GM18951 (cell line): ENCODE measurements around the gene NSMCE1.

ENCODE experiments used
- POLR2A ChIP-seq: IDR thresholded peaks from 4 replicates; pipeline ENCODE4 v1.6.1; 2011; ENCODE audit warnings: mild to moderate bottlenecking; ENCODE audit not compliant: insufficient read length, insufficient read depth; ENCODE audit errors: extremely low read depth
- in situ Hi-C: fragments of 300-500 bp; cut with MboI; formaldehyde crosslinking; loops from one replicate; pipeline ENCODE4 v1.12.0; 2022; ENCODE audit warnings: low sequenced_read_pairs, mixed read lengths, inconsistent platforms; ENCODE audit not compliant: unreplicated experiment

NSMCE1 gene, protein sequence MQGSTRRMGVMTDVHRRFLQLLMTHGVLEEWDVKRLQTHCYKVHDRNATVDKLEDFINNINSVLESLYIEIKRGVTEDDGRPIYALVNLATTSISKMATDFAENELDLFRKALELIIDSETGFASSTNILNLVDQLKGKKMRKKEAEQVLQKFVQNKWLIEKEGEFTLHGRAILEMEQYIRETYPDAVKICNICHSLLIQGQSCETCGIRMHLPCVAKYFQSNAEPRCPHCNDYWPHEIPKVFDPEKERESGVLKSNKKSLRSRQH

DNA sequence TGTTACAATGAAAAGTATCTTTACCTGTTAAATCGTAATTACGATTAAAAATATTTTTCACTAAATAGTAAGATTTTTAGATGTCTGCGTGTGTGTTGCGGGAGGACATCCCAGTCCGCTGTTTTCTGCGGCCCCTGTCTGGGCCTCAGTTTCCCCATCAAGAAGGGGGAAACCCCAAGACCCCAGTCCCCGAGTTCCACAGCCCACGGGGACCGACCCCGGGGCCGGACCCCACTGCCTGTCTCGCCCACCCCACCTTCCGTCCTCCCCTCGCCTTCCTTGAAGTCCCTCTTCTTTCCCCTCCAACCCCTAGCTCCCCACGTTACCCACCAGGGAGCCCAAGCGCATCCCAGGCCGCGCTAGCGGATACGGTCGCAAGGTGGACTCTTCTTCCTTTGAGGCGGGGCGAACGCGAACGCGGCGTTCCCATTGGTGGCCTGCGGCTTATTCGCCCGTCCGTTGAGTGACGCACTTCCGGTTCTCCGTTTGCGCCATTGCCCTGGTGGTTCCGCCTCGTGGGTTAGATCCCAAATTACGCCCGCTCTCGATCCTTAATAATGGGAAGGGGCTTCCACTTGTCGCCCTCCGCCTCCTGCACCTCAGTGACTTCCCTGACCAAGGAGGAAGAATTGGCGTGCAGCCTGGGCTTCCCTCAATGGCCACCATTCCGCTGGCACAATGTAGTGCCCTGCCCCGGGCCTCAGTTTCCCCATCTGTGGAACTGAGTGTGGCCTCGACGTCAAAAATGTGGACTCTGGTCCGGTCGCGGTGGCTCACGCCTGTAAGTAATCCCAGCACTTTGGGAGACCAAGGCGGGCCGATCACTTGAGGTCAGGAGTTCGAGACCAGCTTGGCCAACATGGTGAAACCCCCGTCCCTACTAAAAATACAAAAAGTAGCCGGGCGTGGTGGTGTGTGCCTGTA is at the start of gene NSMCE1:
TSS of gene NSMCE1 (minus strand) at position 397 of the 924 bp plus-strand sequence. CDS start 11,202 bp downstream, outside the sequence.
- TF ChIP-seq POLR2A: peak; percentile 93
- in situ Hi-C loops: no loop called here

DNA sequence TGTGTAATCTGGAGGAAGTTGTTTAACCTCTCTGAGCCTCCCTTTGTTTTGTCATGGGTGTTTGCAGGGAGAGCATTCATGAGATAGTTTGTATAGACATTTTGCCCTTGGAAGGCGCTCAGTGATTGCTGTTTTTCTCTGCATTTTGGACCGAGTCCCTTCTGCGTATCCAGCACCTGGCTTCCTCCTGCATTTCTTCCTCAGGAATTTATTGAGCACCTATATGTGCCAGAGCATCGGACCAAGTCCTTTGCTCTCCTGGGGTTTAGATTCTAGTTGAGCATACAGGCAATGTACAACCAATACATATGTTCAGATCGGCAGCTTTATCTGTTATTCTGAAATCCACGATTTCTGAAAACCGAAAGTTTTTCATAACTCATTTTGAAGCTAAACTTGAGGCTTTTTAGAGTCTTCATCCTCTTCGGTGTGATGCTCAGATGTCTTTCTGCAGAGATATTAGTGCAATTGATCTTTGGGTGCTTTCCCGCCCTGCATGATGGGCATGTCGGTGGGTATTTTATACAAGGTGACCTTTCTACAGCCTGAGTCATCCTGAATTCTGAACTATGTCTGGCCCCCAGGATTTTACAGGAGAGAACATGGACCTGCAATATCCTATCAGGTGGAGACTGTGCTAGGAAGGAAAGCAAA is 49.3 kb upstream of the NSMCE1 start:
- TF ChIP-seq POLR2A: no peak
- in situ Hi-C loops: no loop called here

DNA sequence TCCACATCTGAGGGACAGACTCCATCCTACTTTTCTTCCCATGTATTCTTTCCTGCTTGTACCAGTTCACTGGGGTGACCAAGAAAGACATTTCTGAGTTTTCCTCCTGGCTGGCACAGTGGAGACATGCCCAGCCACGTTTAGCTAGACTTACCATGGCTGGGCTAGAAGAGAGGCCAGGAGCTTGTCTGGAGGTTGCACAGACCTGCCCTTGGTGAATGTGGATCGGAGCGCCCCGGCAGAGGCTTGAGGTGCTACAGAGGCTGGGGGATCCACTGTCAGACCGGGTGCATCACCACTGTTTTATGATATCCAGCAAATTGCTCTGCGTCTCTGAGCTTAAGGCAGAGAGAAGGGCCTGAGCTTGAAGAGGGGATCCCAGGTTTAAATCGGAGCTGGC is 48.7 kb upstream of the NSMCE1 start:
- in situ Hi-C loops: no loop called here
- TF ChIP-seq POLR2A: no peak

DNA sequence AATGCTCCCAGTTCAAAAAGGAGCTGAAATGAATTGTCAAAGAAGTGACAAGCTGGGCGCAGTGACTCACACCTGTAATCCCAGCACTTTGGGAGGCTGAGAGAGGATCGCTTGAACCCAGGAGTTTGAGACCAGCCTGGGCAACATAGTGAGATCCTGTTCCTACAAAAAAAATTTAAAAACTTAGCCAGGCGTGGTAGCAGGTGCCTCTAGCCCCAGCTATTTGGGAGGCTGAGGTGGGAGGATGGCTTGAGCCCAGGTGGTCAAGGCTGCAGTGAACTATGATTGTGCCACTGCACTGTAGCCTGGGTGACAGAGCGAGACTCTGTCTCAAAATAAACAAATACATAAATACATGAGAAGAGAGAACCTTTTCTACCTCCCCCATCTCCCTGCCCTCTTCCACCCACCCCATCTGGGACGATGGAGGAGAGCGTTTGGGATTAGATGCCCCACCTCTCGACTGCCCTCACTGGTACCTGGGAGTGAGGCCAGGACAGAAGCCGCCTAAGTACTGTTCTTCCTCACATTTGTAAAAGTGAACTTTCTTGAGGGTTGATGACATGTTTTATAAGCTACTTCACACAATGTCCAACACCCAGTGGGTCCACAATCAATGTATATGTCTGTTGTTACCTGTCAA is 47.6 kb upstream of the NSMCE1 start:
- TF ChIP-seq POLR2A: no peak
- in situ Hi-C loops: no loop called here

DNA sequence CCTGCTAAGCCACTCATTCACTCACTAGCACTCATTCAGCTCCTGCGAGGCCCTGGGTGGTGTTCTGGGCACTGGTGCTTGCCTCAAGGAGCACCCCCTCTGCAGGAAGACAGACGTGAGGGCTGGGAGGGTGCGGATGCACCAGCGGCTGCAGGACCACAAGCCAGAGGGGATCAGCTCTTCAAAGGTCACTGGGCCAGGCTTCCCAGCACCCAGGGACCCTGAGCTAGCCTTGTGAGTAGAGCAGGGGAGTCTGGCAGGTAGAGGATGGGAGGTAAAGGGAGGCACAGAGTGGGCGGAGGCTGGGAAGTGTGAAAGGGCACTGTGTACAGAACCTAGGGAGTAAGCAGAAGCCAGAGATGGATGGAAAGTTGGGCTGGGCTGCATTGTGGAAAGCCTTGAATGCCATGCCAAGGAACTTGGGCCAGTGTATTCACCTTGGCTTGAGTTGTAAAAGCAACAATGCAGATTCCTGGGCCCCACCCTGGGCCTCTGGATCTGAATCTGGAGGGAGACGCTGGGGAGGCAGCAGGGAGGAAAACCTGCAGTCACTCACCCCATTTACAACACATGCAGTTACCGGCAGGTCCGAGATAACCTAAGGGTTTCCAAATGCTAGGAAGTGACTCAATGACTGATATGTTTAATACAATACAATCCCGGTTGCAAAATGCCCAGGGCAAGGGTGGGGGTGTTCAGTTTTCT is 46.9 kb upstream of the NSMCE1 start:
- in situ Hi-C loops: no loop called here
- TF ChIP-seq POLR2A: no peak

DNA sequence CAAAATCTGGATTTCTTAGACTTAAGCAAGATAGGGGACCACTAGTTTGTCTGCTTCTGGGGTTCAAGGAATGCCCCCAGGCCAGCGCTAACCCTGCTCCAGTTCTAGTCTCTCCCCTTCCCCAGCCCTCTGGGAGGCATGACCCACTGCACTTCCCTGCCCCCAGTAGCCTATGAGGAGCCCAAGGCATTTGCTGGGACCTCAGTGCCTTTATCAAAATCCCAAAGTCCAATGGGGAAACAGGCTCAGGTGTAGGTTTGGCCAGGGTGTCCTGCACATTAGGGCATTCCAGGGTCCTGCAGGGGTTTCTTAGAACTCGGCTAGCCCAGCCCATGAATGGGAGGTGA is 46.4 kb upstream of the NSMCE1 start:
- in situ Hi-C loops: no loop called here
- TF ChIP-seq POLR2A: no peak

DNA sequence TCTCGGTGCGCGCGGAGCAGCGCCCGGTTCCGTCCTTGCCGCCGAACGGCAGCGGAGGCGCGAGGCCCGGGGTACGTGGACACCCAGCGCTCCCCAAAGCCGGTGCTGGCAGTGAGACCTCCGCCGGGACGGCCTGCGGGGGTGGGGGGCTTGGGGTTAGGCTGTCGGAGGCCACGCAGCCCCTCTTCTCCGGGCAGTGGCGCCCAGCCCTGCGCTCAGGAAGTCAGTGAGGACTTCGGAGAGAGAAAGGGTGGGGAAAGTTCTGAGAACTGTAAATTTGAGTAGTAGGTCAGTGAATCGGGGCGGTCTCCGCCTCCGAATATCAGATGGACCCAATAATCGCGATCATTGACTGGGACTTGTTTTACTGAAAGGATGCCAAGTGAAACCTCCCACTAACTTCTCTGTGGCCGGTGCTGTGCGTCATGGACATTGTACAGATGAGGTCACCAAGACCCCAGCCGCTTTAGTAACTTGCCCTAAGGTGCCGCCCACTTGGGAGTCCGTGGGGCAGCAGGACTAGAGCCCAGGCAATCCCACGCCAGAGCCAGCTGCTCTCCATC is 45.7 kb upstream of the NSMCE1 start:
- TF ChIP-seq POLR2A: no peak
- in situ Hi-C loops: no loop called here

DNA sequence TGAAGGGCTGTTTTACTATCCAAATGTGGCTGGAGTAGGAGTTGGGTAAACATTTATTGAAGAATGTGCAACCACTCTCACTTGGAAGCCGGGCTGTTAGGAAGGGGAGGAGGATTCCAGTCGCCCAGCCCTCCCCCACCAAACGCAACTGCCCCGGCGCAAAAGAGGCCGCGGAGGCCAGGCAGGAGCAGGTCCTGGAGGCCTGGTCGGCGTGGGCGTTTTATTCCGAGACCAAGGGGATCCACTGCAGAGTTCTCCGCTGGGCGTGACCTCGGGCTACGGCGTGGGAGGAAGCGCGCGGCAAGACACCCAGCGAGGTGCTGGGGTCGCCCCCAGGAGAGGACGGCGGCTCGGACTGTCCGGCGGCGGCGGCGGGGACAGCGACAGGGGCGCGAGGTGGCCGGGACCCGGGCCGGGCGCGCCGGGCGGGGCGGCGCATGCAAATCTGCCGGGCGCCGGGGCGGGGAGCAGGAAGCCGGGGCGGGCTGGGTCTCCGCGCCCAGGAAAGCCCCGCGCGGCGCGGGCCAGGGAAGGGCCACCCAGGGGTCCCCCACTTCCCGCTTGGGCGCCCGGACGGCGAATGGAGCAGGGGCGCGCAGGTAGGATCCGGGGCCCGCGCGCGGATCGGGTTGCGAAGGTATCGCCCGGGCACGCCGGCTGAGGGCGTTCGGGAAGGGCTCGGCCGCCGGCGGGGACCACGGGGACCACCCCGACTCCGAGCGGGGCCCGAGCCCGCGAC is 45.0 kb upstream of the NSMCE1 start, which contains the start of gene IL4R:
TSS of gene IL4R (plus strand) at position 553 of the 739 bp plus-strand sequence. CDS start 26,230 bp downstream, outside the sequence.
- peak; percentile 79 for TF ChIP-seq POLR2A
- in situ Hi-C loops: no loop called here

DNA sequence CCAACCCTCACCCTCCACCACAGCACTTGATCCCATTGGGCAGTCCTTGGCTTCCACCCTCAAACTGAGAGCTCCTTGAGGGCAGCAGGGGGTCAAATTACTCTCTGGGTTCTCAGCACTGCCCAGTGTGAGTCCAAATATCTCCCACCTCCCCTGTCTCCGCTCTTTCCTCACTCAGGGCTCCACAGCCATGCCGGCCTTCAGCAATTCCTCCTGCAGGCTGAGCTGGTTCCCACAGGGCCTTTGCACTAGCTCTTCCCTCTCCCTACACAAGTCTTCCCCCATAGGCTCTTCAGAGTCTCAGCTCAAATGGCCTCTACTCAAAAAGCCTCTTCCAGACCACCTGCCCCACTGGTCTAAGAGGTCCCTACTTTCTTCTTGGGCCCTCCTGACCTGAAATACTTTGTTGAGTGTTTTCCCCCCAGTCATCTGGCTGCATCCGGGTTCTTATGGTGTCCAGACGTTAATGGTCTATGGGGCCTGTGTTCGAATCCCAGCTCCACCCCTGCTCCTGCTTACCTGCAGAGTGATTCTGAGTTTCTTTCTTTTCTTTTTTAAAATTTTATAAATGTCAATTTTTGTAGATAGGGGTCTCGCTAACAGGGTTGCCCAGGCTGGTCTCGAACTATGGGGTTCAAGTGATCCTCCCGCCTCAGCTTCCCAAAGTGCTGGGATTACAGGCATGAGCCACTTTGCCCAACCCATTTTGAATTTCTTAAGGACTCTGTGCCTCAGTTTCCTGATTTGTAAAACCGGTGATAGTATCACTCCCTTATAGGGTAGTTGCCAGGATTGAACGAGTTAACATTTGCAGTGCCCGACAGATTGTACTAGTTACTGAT is 44.2 kb upstream of the NSMCE1 start:
- in situ Hi-C loops: no loop called here
- TF ChIP-seq POLR2A: no peak

DNA sequence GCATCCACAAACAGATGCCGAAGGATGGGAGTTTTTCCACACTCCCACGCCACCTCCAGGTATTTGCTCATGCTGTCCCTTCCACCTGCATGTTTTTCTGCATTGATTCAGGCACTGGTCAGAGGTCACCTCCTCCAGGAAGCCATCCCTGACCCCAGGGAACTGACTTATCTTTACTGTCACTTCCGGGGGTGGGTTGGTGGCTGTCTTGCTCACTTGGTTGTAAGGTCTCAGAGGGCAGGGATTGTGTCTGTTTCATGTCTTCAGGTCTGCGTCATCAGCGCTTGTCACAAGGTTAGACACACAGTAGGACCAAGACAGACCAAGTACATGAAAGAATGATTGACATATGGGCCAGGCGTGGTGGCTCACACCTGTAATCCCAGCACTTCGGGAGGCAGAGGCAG is 43.3 kb upstream of the NSMCE1 start:
- no peak for TF ChIP-seq POLR2A
- in situ Hi-C loops: no loop called here

DNA sequence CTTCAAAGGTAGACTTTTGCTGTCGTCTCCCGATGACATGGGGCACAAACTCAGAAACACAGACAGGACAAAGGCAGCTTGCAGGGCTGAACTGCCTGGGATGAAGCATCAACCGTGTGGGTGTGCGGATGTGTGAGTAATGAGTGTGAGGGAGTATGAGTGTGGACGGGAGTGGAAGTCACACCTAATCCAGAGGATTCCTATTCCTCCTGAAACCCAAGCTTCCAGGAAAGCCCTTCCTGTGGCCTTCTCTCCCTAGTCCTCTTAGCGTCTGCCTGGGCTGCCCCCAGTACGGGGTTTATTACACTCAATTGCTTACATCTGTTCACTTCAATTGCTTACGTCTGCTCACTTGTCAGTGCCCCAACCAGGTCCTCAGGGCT is 42.9 kb upstream of the NSMCE1 start:
- in situ Hi-C loops: no loop called here
- no peak for TF ChIP-seq POLR2A
